GM19239 (cell line): ENCODE data around the gene NSRP1.
"Not testable (repeated sequence)": the region's sequence is repeated elsewhere in the genome, so short reads cannot be mapped to it uniquely, and the experiment has no call there.

ENCODE experiments used
- DNase-seq: peaks from one replicate; pipeline ENCODE4 v3.0.0; 2011; ENCODE audit warnings: low spot score; ENCODE audit not compliant: insufficient read length
- FAIRE-seq: peaks from 2 replicates; lab custom pipeline; 2011; peaks lifted over from hg19 to GRCh38; lab: Jason Lieb, UNC

NSRP1 gene

GRCh38 chr17:30117675-30118081 is 1.1 kb downstream of the NSRP1 start:
- DNase-seq = no peak
- no peak for FAIRE-seq

- FAIRE-seq, DNase-seq: not testable (repeated sequence)
Observed at GRCh38 chr17:30118635-30119034, 2.0 kb downstream of the NSRP1 start.

- no peak for DNase-seq
- FAIRE-seq = no peak
Observed at GRCh38 chr17:30124273-30124796, 7.7 kb downstream of the NSRP1 start.

- DNase-seq = no peak
- FAIRE-seq = no peak
Observed at GRCh38 chr17:30130121-30130520, 13.5 kb downstream of the NSRP1 start.

GRCh38 chr17:30132615-30133014 is 16.0 kb downstream of the NSRP1 start:
- no peak for FAIRE-seq

GRCh38 chr17:30133197-30133596 is 16.6 kb downstream of the NSRP1 start:
- DNase-seq (no peak), FAIRE-seq (peak; percentile 23)

More at GRCh38 chr17:30132615-30133014, 16.0 kb downstream of the NSRP1 start:
- DNase-seq = no peak

- FAIRE-seq = no peak
- DNase-seq = no peak
Observed at GRCh38 chr17:30134551-30134950, 17.9 kb downstream of the NSRP1 start.

- no peak for DNase-seq
Observed at GRCh38 chr17:30137158-30137557, 20.5 kb downstream of the NSRP1 start.

GRCh38 chr17:30147860-30148259 is 31.2 kb downstream of the NSRP1 start:
- not testable (repeated sequence) for DNase-seq, FAIRE-seq

More at GRCh38 chr17:30137158-30137557, 20.5 kb downstream of the NSRP1 start:
- FAIRE-seq = no peak

- peak; percentile 62 for FAIRE-seq
- no peak for DNase-seq
Observed at GRCh38 chr17:30148376-30148775, 31.8 kb downstream of the NSRP1 start.

- no peak for FAIRE-seq
Observed at GRCh38 chr17:30151471-30151870, 34.9 kb downstream of the NSRP1 start.

GRCh38 chr17:30153463-30153862 is 36.8 kb downstream of the NSRP1 start:
- DNase-seq (no peak), FAIRE-seq (no peak)

More at GRCh38 chr17:30151471-30151870, 34.9 kb downstream of the NSRP1 start:
- no peak for DNase-seq

- no peak for FAIRE-seq
- DNase-seq = no peak
Observed at GRCh38 chr17:30155389-30155788, 38.8 kb downstream of the NSRP1 start.

GRCh38 chr17:30158896-30159625 is 42.4 kb downstream of the NSRP1 start:
- no peak for DNase-seq
- FAIRE-seq = peak; percentile 78

- FAIRE-seq = no peak
Observed at GRCh38 chr17:30160419-30161172, 44.0 kb downstream of the NSRP1 start.

GRCh38 chr17:30161601-30162000 is 45.0 kb downstream of the NSRP1 start:
- DNase-seq (no peak), FAIRE-seq (no peak)

More at GRCh38 chr17:30160419-30161172, 44.0 kb downstream of the NSRP1 start:
- DNase-seq = no peak

- no peak for FAIRE-seq
- DNase-seq = no peak
Observed at GRCh38 chr17:30164531-30164930, 47.9 kb downstream of the NSRP1 start.

GRCh38 chr17:30165147-30165546 is 48.5 kb downstream of the NSRP1 start:
- FAIRE-seq (no peak), DNase-seq (no peak)

GRCh38 chr17:30165960-30166359 is 49.3 kb downstream of the NSRP1 start:
- FAIRE-seq = peak; percentile 69

GRCh38 chr17:30170415-30170987 is 53.9 kb downstream of the NSRP1 start:
- FAIRE-seq (no peak), DNase-seq (no peak)

More at GRCh38 chr17:30165960-30166359, 49.3 kb downstream of the NSRP1 start:
- DNase-seq = no peak

- peak; percentile 84 for FAIRE-seq
Observed at GRCh38 chr17:30172560-30172959, 55.9 kb downstream of the NSRP1 start.

More at GRCh38 chr17:30172560-30172959, 55.9 kb downstream of the NSRP1 start:
- no peak for DNase-seq
